ENCODE measurements around the gene CCDC63.

CCDC63 gene

GRCh38 chr12:110885152-110885840, 38.5 kb downstream of the CCDC63 start:
- no peak for DNase-seq (ENCODE audit: low spot score)

DNA sequence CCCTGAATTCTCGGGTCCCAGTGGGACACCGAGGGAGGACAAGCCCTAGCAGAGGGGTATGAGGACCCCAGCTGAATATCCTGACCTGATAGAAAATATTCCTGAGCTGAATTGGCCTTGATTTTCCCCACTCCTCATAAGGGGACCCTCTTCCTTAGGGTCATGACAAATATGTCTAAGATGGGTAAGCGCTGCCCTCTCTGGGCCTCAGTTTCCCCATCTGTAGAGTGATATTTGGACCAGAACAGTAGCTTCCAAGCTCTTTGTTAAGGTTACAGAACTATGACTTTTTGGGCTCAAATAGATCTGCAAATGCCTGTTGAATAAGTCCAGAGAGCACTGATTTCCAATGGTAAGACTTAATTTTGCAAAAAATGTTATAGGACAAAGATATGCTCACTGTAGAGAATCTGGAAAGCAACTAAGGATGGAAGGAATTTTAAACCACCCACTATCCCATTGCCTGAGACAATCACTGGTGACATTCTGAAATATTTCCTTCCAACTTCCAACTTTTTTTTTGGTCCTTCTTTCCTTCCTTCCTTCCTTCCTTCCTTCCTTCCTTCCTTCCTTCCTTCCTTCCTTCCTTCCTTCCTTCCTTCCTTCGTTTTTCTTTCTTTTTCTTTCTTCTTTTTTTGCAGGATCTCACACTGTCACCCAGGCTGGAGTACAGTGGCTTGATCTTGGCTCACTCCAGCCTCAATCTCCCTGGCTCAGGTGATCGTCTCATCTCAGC, 41.6 kb downstream of the CCDC63 start:
- DNase-seq (ENCODE audit: low spot score) = no peak

GRCh38 chr12:110889361-110889760, 42.6 kb downstream of the CCDC63 start:
- DNase-seq (ENCODE audit: low spot score) = no peak

- DNase-seq (ENCODE audit: low spot score) = no peak
These were observed 47.2 kb downstream of the CCDC63 start for GRCh38 chr12:110893956-110894355.

DNA sequence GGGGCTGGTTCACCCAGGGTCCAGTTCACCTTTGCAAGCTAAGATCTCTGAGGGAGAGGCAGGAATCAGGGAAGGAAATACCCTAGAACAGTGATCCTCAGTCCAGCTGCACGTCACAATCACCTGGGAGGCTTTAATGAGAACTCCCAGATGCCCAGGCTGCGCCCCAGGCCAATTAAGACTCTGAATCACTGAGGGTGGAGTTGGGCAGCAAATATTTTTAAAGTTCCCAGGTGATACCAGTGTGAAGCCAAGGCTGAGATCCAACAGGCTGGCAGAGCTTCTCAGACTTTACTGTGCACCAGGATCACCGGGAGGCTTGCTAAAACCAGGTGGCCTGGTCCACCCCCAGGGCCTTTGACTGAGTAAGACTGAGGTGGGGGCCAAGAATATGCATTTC, 49.8 kb downstream of the CCDC63 start:
- no peak for DNase-seq (ENCODE audit: low spot score)

GRCh38 chr12:110901401-110901800, 54.6 kb downstream of the CCDC63 start:
- DNase-seq (ENCODE audit: low spot score) = no peak

DNA sequence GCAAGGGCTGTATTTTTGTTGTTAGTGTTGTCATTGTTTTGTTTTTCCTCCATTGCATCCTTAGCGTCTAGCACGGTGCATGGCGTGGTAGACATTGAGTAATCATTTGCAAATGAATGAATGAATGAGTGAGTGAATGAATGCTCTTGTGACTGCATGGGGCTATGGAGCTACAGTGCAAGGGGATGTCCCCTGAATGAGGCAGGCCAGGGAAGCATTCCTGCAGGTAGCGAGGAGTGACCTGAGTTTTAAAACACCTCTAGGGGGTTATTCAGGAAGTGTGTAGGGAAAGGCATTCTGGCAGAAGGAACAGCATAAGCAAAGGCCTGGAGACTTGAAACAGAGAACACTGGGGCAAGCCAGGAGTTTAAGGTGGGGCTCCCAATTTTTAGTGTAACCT, 56.7 kb downstream of the CCDC63 start:
- DNase-seq (ENCODE audit: low spot score) = no peak

- no peak for DNase-seq (ENCODE audit: low spot score)
These were observed 59.3 kb downstream of the CCDC63 start for GRCh38 chr12:110906083-110906482.

GRCh38 chr12:110906516-110906915, 59.7 kb downstream of the CCDC63 start:
- DNase-seq (ENCODE audit: low spot score) = no peak

- DNase-seq (ENCODE audit: low spot score) = no peak
These were observed 60.2 kb downstream of the CCDC63 start for GRCh38 chr12:110906985-110907384.

GRCh38 chr12:110907583-110907982, 60.8 kb downstream of the CCDC63 start:
- DNase-seq (ENCODE audit: low spot score) = no peak

GRCh38 chr12:110908377-110909152, 61.8 kb downstream of the CCDC63 start:
- no peak for DNase-seq (ENCODE audit: low spot score)

DNA sequence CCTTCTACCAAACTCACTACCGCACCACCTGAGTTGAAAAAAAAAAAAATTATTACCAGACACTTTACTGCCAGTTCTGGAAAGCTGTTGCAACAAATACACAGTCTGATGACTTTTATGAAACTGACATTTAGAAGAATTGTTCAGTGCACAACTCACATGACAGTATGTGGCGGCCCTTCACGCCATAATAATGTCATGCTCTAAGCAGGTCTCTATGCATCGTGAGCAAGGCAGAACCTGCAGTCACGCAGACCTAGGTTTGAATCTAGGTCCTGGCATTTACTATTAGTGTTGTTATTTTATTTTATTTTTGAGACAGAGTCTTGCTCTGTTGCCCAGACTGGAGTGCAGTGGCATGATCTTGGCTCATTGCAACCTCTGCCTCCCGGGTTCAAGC, 65.5 kb downstream of the CCDC63 start:
- no peak for DNase-seq (ENCODE audit: low spot score)

DNA sequence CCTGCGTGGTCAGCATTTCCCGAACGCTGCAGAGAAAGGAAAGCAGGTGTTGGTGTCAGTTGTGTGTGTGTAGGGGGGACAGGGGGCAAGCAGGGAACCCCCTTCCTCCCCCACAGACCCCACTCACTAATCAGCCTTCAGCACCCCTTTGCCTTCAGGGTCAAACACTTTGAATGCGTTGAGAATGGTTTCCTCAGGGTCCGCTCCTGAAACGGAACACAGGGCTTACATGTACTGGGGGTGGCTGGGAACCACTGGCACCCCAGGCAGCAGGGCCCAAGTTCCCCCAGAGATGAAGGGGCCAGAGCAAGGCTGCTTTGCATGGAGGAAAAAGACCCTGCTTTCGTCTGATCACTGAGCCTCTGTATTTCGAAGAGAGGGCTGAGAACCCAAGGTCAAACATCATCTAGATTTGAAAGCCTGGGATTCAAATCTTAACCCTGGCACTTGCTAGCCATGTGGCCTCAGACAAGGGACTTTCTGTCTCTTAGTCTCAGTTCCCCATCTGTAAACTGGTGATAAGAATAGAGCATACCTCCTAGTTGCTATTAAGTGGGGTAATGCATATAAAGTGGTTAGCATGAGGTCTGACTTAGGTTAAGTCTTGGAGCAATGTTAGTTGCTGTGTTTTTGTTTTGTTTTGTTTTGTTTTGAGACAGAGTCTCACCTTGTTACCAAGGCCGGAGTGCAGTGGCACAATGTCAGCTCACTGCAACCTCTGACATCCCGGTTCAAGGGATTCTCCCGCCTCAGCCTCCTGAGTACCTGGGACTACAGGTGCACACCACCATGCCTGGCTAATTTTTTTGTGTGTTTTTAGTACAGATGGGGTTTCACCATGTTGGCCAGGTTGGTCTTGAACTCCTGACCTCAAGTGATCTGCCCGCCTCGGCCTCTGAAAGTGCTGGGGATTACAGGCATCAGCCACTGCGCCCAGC, 66.6 kb downstream of the CCDC63 start:
- DNase-seq (ENCODE audit: low spot score) = no peak

- no peak for DNase-seq (ENCODE audit: low spot score)
These were observed 69.6 kb downstream of the CCDC63 start for GRCh38 chr12:110916295-110916875.

DNA sequence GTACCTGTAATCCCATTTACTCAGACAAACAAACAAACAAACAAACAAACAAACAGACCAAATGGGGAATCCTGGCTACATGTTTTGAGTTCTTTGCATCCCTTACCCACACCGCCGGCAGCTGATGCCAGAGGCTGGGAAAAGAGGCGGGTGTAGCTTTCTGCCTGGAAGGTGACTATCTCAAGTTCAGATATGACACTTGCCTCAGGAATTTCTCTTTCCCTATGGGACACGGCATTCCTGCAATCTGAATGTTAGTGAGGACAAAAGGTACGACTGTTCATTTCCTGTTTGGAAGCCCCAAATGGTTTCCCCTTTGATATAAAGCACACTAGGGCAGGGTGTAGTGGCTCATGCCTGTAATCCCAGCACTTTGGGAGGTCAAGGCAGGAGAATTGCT, 70.7 kb downstream of the CCDC63 start:
- DNase-seq (ENCODE audit: low spot score) = no peak

DNA sequence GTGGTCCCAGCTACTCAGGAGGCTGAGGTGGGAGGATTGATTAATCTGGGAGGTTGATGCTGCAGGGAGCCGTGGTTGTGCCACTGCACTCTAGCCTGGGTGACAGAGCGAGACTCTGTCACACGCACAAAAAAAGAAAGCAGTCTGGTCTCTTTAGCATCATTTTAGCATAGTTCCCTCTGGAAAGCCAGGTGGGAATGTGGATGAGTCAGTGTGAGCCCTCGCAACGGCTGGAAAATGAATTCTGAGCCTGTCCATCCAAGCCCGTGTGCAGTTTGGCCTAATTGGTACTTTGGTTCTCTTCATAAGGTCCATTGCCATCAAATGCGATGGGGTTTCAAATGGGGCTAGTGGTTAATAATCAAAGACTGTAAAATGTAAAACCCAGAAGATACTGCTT, 71.2 kb downstream of the CCDC63 start:
- DNase-seq (ENCODE audit: low spot score) = no peak

- DNase-seq (ENCODE audit: low spot score) = no peak
These were observed 72.9 kb downstream of the CCDC63 start for GRCh38 chr12:110919720-110920119.

- DNase-seq (ENCODE audit: low spot score) = no peak
These were observed 73.6 kb downstream of the CCDC63 start, which contains the start of gene MYL2 for GRCh38 chr12:110920324-110920910. Gene MYL2, minus strand, starts transcription at chr12:110920579. Its CDS starts 50 bp downstream, at chr12:110920529.

DNA sequence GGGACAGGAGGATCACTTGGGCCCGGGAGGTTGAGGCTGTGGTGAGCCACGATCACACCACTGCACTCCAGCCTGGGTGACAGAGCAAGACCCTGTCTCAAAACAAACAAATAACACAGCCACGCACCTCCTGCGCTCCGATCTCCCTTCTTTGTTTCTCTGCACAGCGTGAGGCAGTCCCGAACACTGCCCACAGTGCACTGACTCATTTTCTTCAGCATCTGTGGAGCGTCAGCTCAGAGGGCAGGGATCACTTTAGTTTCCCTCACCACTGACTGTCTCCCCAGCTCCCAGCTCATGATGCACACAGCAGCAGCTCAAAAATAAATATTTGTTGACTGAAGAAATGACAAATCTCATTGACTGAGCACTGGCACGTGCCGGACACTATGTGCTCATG, 74.5 kb downstream of the CCDC63 start:
- DNase-seq (ENCODE audit: low spot score) = no peak

DNA sequence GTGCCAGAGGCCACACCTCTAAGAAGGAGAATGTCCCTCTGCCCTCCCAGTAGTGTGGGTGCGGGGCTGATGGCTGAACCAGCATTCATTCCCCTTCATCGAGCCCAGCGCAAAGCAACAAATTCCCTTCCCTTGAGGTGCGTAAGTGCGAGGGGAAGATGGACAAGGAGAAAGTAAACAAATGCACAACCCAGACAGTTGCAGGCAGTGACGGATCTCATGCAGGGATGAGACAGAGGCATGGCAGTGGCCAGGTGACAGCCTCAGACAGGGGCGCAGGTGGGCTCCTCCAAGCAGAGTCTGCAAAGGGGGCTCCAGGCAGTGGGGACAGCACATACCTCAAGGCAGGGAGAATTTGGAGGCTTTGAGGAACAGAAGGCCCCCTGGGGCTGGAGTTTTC, 75.9 kb downstream of the CCDC63 start:
- no peak for DNase-seq (ENCODE audit: low spot score)

All from D341Med (cell line).